Activated CD8-positive, alpha-beta T cell treated with anti-CD3 and anti-CD28 coated beads for 36 hours (primary cell): ENCODE data around the gene MACROD2. TPM values are rescaled to one million over a fixed set of nuclear protein-coding genes. Genes with fewer than 3 reads are reported as not detected.

Source experiments
- ATAC-seq: fragments of 200-7000 bp; cut with Tn5 transposase; one replicate; pipeline ENCODE4 v1.10.0; 2021; ENCODE audit warnings: mild to moderate bottlenecking, moderate library complexity
- CTCF ChIA-PET: fragments of 350-600 bp; sonication (Branson Sonifier 250); formaldehyde crosslinking; loops from one replicate; lab custom pipeline; 2021; ENCODE audit warnings: antibody characterized with exemption; lab: Charles Lee
- POLR2A ChIA-PET: fragments of 350-600 bp; sonication (Branson Sonifier 250); formaldehyde crosslinking; loops from one replicate; lab custom pipeline; 2021; ENCODE audit warnings: antibody characterized with exemption; lab: Charles Lee
- DNase-seq: peaks from one replicate; pipeline ENCODE4 v3.0.0-alpha.2; 2020
- H3K27ac Mint-ChIP-seq: one replicate; pipeline ENCODE4 v1.8.0; 2021; ENCODE audit warnings: mild to moderate bottlenecking, mixed read lengths
- H3K27me3 Mint-ChIP-seq: one replicate; pipeline ENCODE4 v1.8.0; 2021; ENCODE audit warnings: mixed read lengths
- H3K36me3 Mint-ChIP-seq: one replicate; pipeline ENCODE4 v1.8.0; 2021; ENCODE audit warnings: low read depth, mixed read lengths
- H3K4me1 Mint-ChIP-seq: one replicate; pipeline ENCODE4 v1.8.0; 2021; ENCODE audit warnings: low read depth, mixed read lengths
- H3K4me3 Mint-ChIP-seq: one replicate; pipeline ENCODE4 v1.8.0; 2021; ENCODE audit warnings: mild to moderate bottlenecking, moderate library complexity, mixed read lengths
- H3K9me3 Mint-ChIP-seq: one replicate; pipeline ENCODE4 v1.8.0; 2021; ENCODE audit warnings: mixed read lengths
- intact Hi-C: fragments of 100-400 bp; cut with micrococcal nuclease; formaldehyde crosslinking; loops from one replicate; pipeline ENCODE4 v1.10.0; 2022
- total RNA-seq, 2 experiments: library from RNA; stranded (reverse); gene quantifications; one replicate each; pipeline ENCODE4 v1.2.3, GENCODE V29; 2021
- TF ChIP-seq, protein P1 (sequence below): fragments of 200-600 bp; IDR thresholded peaks from one replicate; pipeline ENCODE4 v1.8.0; 2022; ENCODE audit warnings: antibody characterized with exemption, mild to moderate bottlenecking

MACROD2 gene
- total RNA-seq, 2 experiments from 2014 or later = not detected

DNA sequence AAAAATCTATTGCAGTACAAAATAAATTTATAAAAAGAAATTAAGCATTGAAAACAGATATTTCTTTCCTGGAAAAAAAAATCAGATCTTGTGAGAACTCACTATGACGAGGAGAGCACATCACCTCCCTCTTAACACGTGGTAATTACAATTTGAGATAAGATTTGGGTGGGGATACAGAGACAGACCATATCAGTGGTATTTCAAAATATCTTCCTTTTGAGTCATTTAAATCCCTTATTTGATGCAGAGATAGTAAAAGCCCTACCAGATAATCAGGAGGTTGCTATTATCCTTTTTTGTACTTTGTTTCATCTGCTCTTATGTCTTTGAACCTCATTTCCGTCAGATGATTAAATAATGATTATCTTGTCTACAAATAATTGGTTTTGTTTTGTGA lies 1777.5 kb downstream of the MACROD2 start:
- ATAC-seq (no peak), DNase-seq (no peak)
- H3K36me3 Mint-ChIP-seq = no peaks in the 10 kb centered on the region
- H3K27me3 Mint-ChIP-seq = no peaks in the 10 kb centered on the region
- no peak overlapping the region for H3K4me3 Mint-ChIP-seq
- no peaks in the 10 kb centered on the region for H3K9me3 Mint-ChIP-seq
- ChIA-PET POLR2A (no interaction called here), CTCF (no interaction called here)
- TF ChIP-seq, protein P1, sequence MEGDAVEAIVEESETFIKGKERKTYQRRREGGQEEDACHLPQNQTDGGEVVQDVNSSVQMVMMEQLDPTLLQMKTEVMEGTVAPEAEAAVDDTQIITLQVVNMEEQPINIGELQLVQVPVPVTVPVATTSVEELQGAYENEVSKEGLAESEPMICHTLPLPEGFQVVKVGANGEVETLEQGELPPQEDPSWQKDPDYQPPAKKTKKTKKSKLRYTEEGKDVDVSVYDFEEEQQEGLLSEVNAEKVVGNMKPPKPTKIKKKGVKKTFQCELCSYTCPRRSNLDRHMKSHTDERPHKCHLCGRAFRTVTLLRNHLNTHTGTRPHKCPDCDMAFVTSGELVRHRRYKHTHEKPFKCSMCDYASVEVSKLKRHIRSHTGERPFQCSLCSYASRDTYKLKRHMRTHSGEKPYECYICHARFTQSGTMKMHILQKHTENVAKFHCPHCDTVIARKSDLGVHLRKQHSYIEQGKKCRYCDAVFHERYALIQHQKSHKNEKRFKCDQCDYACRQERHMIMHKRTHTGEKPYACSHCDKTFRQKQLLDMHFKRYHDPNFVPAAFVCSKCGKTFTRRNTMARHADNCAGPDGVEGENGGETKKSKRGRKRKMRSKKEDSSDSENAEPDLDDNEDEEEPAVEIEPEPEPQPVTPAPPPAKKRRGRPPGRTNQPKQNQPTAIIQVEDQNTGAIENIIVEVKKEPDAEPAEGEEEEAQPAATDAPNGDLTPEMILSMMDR = no peak
- intact Hi-C loops = no loop called here
- no peaks in the 10 kb centered on the region for H3K4me1 Mint-ChIP-seq
- no peak overlapping the region for H3K27ac Mint-ChIP-seq

DNA sequence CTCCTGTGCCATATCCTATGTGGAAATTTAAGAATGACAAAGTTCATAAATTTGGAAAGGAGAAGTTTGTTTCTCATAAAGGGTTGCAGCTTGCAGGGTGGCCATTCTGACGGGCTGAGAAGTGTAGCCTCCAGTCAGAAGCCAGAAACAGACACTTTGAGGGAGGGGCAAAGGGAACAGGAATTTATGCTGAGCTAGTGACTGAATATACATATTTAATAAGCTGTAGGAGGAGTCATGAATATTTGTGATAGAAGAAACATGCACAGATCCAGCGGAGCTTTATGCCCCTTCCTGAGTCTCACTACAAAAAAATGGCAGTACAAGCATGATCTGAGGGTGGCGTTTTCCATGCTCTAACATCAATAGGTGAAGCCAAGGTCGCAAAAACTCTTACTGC lies 1779.6 kb downstream of the MACROD2 start:
- TF ChIP-seq, protein P1 = no peak
- ChIA-PET CTCF (no interaction called here), POLR2A (no interaction called here)
- intact Hi-C loops = no loop called here
- H3K27me3 Mint-ChIP-seq = no peaks in the 10 kb centered on the region
- ATAC-seq (no peak), DNase-seq (no peak)
- H3K4me1 Mint-ChIP-seq = no peaks in the 10 kb centered on the region
- H3K4me3 Mint-ChIP-seq = no peak overlapping the region
- no peaks in the 10 kb centered on the region for H3K9me3 Mint-ChIP-seq
- no peak overlapping the region for H3K27ac Mint-ChIP-seq
- H3K36me3 Mint-ChIP-seq = no peaks in the 10 kb centered on the region

DNA sequence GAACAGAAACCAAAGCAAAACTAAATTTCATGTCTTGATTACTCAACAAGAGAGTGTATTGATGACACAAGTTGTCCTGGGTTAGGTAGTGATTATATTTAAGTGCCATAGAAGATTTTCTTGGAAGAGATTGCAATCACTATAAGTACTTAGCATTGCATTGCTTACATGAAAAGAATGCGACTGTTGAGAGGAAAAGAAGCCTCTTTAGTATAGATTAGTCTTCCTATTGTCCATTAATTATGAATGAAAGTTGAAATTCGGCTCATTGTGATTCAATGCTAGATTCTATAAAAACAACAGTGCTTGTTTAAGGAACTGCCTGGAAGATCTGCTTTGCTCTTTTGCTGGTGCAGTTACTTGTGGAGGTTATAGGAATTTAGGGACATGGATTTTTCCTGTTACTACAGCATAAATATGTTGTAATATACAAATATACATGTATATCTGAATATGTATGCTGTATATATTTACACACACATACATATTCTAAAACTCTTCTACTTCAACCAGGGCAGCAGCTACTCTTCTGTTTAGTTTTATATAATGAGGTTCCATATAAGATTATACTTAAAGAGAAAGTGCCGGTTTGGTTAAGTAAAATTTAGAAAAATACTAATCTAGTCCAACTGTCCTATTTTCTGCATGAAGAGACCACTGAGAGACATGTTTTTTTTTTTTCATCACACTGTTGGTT lies 1781.6 kb downstream of the MACROD2 start:
- ChIA-PET CTCF (no interaction called here), POLR2A (no interaction called here)
- intact Hi-C loops = no loop called here
- Mint-ChIP-seq H3K27me3 (no peaks in the 10 kb centered on the region), H3K36me3 (no peaks in the 10 kb centered on the region), H3K9me3 (no peaks in the 10 kb centered on the region), H3K4me3 (no peak overlapping the region), H3K4me1 (no peaks in the 10 kb centered on the region), H3K27ac (no peak overlapping the region)
- TF ChIP-seq, protein P1 = no peak
- DNase-seq (no peak), ATAC-seq (no peak)

DNA sequence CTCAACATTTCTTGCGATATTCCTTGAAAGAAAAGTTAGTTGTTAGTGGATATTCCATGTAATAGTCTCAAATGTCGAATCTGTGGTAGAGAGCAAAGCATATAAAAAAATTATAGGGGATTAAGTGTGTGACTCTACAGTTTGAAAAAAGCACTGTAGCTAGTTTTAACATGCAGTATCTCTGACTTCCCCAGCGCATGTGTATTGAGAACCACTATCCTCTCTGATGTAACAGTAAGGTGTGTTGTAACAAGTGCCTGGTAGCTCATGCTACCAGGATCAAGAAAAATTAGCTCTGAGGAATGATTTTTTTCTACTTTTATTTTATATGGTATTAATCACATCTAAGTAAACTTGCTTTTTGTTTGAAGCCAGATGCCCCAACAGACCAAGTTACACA lies 1788.7 kb downstream of the MACROD2 start:
- Mint-ChIP-seq H3K27ac (no peak overlapping the region), H3K9me3 (no peaks in the 10 kb centered on the region), H3K27me3 (no peaks in the 10 kb centered on the region), H3K4me1 (no peaks in the 10 kb centered on the region), H3K4me3 (no peak overlapping the region), H3K36me3 (no peaks in the 10 kb centered on the region)
- TF ChIP-seq, protein P1 = no peak
- intact Hi-C loops = no loop called here
- ChIA-PET CTCF (interaction anchor here (0.7 kb wide), 1 partner anchor 625 kb away, joined by 3 read pairs; no protein-coding TSS in a partner anchor), POLR2A (no interaction called here)
- ATAC-seq (no peak), DNase-seq (no peak)

DNA sequence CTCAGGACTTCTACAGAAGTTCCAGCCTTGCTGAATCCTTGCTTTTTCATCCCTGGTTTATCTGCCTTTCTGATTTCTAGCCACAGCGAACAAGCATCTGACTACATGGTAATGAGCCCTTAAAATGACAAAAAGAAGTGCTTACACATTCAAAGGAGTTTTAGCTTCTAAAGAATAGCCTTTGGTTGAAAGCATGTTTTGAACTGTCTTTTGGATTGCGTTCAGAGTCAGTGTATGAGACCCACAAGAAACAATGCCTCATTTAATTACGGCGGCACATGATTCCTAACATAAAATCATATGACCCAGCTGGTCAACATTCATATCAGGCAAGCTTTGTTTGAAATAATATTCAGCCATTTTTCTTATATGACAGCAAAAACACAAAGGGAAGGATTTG lies 1793.8 kb downstream of the MACROD2 start:
- intact Hi-C loops = no loop called here
- DNase-seq (no peak), ATAC-seq (no peak)
- ChIA-PET CTCF (no interaction called here), POLR2A (no interaction called here)
- Mint-ChIP-seq H3K27ac (no peak overlapping the region), H3K27me3 (no peaks in the 10 kb centered on the region), H3K9me3 (no peaks in the 10 kb centered on the region), H3K4me3 (no peak overlapping the region), H3K4me1 (no peaks in the 10 kb centered on the region), H3K36me3 (no peaks in the 10 kb centered on the region)
- TF ChIP-seq, protein P1 = no peak
